ENCODE results near the gene ADO.

The ADO gene

GRCh38 chr10:62817766-62818425, 13.4 kb downstream of the ADO start:
- DNase-seq (ENCODE audit: low spot score) = peak; percentile 77

- peak; percentile 8 for DNase-seq (ENCODE audit: low spot score)
Measured at GRCh38 chr10:62818426-62819011, 14.0 kb downstream of the ADO start.

GRCh38 chr10:62819141-62819920, 14.8 kb downstream of the ADO start:
- no peak for DNase-seq (ENCODE audit: low spot score)

- no peak for DNase-seq (ENCODE audit: low spot score)
Measured at GRCh38 chr10:62820586-62820985, 16.1 kb downstream of the ADO start.

GRCh38 chr10:62826273-62826672, 21.8 kb downstream of the ADO start:
- no peak for DNase-seq (ENCODE audit: low spot score)

- DNase-seq (ENCODE audit: low spot score) = no peak
Measured at GRCh38 chr10:62829622-62830021, 25.1 kb downstream of the ADO start.

GRCh38 chr10:62830679-62831078, 26.2 kb downstream of the ADO start:
- DNase-seq (ENCODE audit: low spot score) = no peak

- peak; percentile 74 for DNase-seq (ENCODE audit: low spot score)
Measured at GRCh38 chr10:62831346-62831745, 26.8 kb downstream of the ADO start.

GRCh38 chr10:62839590-62839989, 35.1 kb downstream of the ADO start:
- DNase-seq (ENCODE audit: low spot score) = no peak

GRCh38 chr10:62842983-62843382, 38.5 kb downstream of the ADO start:
- no peak for DNase-seq (ENCODE audit: low spot score)

GRCh38 chr10:62843600-62843999, 39.1 kb downstream of the ADO start:
- DNase-seq (ENCODE audit: low spot score) = no peak

- DNase-seq (ENCODE audit: low spot score) = no peak
Measured at GRCh38 chr10:62844280-62845011, 39.9 kb downstream of the ADO start.

- no peak for DNase-seq (ENCODE audit: low spot score)
Measured at GRCh38 chr10:62847433-62847832, 42.9 kb downstream of the ADO start.

- no peak for DNase-seq (ENCODE audit: low spot score)
Measured at GRCh38 chr10:62850646-62851045, 46.1 kb downstream of the ADO start.

GRCh38 chr10:62851442-62851841, 46.9 kb downstream of the ADO start:
- DNase-seq (ENCODE audit: low spot score) = no peak

GRCh38 chr10:62852961-62853702, 48.6 kb downstream of the ADO start:
- DNase-seq (ENCODE audit: low spot score) = no peak

- DNase-seq (ENCODE audit: low spot score) = no peak
Measured at GRCh38 chr10:62853710-62854109, 49.2 kb downstream of the ADO start.

GRCh38 chr10:62856021-62856420, 51.5 kb downstream of the ADO start:
- DNase-seq (ENCODE audit: low spot score) = no peak

Measured in AG08395 (cell line).